Measurements from ENCODE around the gene CCDC120.

CCDC120 gene, protein sequence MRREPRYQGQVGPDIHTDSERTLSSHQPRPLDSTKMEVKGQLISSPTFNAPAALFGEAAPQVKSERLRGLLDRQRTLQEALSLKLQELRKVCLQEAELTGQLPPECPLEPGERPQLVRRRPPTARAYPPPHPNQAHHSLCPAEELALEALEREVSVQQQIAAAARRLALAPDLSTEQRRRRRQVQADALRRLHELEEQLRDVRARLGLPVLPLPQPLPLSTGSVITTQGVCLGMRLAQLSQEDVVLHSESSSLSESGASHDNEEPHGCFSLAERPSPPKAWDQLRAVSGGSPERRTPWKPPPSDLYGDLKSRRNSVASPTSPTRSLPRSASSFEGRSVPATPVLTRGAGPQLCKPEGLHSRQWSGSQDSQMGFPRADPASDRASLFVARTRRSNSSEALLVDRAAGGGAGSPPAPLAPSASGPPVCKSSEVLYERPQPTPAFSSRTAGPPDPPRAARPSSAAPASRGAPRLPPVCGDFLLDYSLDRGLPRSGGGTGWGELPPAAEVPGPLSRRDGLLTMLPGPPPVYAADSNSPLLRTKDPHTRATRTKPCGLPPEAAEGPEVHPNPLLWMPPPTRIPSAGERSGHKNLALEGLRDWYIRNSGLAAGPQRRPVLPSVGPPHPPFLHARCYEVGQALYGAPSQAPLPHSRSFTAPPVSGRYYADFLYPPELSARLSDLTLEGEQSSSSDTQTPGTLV

DNA sequence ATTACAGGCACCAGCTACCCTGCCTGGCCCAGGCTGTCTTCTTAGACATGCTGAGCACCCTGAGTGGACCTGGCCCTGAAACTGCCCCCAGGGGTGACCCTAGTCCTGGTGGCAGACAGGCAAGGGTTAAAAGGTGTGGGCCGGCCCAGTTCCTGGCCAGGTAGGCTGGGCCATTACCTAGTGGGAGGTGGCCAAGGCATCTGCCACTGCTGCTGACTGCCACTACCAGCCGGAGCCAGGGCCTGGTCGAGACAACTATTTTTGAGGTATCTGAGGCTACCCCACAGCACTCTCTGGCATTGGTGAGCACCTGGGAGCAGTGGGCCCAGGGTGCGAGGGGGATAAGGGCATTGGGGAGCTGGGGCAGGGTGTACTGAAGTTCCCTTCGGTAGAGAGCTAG is at the start of gene CCDC120:
TSS of gene CCDC120 (plus strand) at position 206 of the 400 bp plus-strand sequence. CDS start 3,043 bp downstream, outside the sequence.
- no peak for DNase-seq

DNA sequence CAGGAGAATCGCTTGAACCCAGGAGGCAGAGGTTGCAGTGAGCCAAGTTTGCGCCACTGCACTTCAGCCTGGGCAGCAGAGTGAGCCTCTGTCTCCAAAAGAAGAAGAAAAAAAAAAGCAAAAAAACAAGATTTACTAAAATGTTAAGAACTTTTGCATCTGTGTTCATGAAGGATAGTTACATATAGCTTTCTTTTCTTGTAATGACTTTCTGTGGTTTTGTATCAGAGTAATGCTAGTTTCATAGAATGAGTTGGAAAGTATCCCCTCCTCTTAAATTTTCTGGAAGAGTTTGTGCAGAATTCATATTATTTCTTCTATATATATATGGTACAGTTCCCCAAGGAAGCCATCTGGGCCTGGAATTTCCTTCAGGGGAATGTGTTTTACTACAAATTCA is 39.7 kb upstream of the CCDC120 start:
- no peak for DNase-seq

GRCh38 chrX:49019599-49020249 is 39.1 kb upstream of the CCDC120 start:
- DNase-seq: no peak

- no peak for DNase-seq
These were observed 28.9 kb upstream of the CCDC120 start for GRCh38 chrX:49029876-49030275.

GRCh38 chrX:49030283-49030682 is 28.5 kb upstream of the CCDC120 start:
- no peak for DNase-seq

GRCh38 chrX:49037883-49038475 is 20.8 kb upstream of the CCDC120 start:
- DNase-seq: no peak

DNA sequence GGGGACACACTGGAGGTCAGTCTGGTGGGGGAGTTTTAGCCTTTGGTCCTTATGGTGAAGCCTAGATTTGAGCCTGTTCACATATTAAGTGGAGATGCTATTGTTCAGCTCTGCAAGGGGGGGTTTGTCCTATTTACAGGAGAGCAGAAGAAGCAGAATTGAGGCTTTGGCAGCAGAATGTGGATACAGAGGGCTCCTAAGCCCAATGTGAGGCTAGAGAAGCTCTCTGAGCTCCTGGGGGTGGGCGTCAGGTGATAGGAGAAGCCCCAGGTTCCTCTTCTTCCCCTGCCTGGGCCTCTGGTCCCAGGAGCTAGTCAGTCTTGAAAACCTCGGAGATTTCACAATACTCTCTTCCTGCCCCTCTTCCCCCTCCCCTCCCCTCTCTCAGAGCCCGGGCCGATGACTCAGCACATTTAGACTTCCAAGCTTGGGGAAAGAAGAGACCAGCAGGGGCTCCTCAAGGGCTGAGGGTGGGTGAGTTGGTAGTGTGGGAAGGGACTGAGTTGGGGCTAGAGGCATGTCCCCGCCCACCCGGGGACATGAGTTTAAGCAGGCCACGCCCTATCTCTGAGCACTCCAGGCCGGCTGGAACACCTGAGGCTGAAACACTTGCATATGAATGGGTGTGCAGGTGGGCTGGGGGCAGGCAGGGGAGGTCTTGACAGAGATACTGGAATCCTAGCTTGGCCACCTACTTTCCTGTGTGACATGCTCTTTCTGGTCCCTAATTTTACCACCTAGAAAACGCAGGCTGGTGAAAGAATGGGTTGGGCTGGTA is 19.0 kb upstream of the CCDC120 start:
- no peak for DNase-seq

GRCh38 chrX:49040376-49040955 is 18.3 kb upstream of the CCDC120 start:
- no peak for DNase-seq

DNA sequence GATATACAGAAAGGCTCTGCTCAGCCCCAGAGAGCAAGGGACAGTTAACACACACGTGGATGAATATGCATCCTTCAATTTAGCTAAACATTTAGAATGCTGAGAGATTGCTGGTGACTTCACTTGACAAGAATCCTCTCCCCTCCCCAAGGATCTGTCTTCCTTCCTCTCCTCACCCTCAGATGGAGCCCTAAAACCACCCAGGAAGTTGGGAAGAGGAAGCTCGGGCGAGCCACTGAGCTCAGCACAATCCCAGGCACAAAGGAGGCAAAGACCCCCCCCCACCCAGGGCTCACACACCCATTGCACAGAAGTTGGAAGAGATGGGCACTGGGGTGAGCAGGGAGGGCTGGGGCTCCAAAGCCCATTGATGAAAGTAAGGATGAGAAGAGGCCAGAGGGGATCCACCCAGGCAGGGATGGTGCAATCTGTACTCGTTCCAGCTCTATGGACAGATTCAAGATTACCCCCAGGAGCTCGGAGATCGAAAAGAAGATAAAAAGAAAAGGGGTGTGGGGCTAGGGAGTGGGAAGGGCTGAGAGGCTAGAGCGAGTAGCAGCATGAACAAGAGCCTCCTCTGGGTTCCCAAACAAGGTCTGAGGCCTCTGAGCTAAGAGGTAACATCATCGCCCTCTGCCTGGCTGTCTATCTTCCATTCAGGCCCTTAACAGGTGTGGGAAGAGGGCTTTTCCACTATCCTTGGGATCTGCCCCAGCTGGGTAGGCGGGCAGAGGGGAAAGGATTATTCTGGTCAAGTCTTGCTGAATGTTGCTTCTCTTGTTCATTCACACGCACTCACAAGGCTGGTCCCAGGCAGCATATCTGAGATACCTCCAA is 16.8 kb upstream of the CCDC120 start:
- no peak for DNase-seq

GRCh38 chrX:49042581-49043219 is 16.1 kb upstream of the CCDC120 start:
- no peak for DNase-seq

- DNase-seq: peak; percentile 60
These were observed 15.4 kb upstream of the CCDC120 start, which contains the start of gene TFE3 for GRCh38 chrX:49043220-49043986. TFE3 (minus strand) TSS chrX:49043357; CDS start chrX:49043226, 131 bp downstream.

DNA sequence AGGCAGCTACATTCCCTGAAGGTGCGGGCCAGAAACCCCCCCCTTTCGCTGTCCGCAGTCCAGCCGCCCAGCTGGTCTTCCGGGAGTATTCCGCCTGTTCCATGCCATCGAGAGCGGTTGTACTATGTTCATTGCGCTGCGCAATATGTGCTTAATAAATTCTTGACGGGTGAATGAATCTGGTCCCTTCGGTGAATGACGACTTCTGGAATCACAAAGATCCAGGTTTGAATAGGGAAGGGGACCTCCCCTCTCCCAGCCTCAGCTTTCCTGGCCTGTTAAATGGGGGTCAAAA is 14.9 kb upstream of the CCDC120 start:
- DNase-seq: no peak

DNA sequence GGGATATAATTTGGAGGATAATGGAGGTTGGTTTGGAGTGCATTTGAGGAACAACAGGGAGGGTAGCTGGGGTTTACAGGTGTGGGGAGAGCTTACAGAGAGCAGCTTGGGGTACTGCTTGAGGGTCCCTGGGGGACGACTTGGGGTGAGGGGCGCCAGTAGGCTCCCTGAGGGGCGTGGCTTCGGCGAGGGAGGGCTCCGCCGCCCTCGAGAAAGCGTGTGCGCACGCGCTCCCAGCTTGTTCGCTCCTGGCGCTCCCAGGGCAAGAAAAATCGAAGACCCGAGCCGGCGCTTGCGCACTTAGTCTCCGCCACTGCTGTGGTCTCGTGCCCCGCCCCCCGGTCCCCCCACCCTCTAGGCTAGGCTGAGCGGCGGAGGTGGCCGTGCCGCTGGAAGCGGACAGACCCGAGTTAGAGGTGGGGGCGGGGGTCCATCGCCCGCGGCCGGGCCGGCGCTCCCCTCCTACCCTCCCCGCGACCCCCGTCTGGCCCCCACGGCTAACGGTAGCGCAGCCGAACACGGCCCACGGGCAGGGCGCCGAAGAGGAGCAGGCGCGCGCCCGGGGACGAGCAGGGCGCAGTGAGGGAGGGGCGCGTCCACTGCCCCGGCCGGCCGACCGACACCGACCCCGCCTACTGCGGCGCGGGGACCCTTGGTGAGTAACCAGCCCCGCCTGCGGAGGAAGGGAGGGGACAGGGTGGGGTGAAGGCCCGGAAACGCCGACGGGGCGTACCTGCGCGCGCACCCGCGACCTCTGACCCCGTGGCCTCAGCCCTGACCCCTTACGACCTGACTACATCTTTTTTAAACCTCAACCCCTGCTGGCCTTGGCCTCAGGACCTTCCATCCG is 5.4 kb upstream of the CCDC120 start:
- DNase-seq: no peak

DNA sequence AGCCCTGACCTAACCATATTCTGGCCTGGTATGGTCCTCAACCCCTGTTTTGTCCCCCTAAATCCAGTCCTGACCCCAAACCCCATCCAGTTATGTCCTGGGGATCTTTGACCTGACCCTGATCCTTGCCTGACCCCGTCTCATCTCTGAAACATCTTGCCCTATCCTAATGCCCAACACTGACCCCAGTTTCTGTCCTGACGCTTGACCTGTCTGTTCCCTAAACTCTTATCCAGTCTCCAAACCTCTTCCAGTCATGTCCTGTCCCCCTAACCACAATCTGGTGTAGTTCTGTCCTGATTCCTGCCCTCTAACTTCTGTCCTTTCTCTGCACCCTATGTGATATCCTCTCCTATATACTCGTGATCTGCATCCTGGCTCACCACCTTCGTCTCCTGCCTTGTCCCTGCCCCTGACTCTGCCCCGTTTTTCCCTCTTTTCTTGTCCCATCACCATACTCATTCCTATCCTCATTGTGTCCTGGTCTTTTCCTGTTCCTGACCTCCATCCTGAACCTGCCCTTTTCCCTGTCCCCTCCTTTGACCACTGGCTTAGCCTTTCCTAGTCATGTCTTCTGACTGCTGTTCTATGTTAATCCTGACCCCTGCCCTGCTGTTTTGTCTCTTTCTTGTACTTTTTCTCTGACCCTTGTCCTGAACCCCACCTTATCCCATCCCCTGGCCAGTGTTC is 4.6 kb upstream of the CCDC120 start:
- DNase-seq: no peak

DNA sequence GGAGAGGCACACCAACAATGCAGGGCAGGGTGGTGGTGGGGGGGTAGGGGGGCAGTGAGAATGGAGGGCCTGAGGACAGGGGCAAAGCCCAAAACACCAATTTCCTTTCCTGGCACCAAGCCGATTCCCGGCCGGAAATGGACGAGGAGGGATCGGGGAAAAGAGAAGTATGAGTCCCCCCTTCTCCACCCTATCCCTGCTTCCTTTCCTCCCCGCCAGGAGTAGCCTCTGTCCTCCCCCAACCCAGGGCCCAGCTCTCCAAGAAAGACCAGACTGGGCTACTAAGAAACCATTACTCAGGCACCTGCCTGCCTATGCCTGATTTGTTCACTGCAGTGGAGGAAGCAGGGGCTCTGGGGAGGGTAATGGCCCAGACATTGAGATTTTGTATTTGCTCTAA is 402 bp downstream of the CCDC120 start:
- DNase-seq: no peak

GRCh38 chrX:49059681-49060085 is 884 bp downstream of the CCDC120 start:
- no peak for DNase-seq

DNA sequence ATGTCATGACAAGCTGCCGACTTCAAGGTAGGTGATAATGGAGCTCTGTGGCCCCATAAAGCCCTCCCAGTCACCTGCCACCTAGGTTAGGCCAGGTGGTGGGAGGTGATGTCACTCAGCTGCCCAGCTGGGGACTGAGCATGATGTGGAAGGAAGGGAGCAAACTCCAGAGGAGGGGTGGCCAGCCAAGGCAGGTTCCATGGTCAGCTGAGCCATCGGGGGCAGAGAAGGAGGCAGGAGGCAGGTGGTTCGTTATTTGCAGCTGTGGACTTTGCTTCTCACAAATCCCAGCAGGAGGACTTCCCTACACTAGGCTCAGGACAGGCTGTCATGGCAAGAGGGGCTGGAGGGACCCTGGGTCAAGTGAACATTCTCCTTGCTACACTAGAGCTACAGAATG is 2.1 kb downstream of the CCDC120 start:
- no peak for DNase-seq

- DNase-seq: no peak
These were observed 2.7 kb downstream of the CCDC120 start for GRCh38 chrX:49061490-49061889.

All from NCI-H187 treated with DMSO at 0.1 percent for 48 hours (cell line).